GM12892 (cell line): ENCODE results near the gene PARP8.

ENCODE experiments used
- POLR2A ChIP-seq: IDR thresholded peaks from 2 replicates; pipeline ENCODE4 v1.6.1; 2011; ENCODE audit warnings: low read depth, low read length, control low read depth
- POLR2AphosphoS5 ChIP-seq: IDR thresholded peaks from 2 replicates; pipeline ENCODE4 v1.6.1; 2011; ENCODE audit warnings: low read depth, low read length, control low read depth

DNA sequence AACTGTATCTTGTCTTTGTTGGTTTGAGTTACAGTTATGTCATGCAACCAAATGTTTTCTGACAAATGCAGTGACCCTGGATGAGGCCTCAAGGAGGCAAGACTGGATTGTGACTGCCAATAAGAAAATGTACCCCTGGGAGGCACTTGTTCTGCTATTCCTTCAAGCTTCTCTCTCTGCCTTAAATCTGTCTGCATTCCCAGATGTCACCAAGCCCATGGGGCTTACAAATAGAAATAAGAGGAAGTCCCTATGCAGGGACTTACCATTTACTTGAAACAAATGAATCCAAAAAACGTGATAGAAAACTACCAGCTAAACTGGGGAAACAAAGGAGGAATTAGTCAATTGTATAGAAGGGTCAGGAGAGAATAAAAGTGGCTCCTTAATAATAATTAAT lies 8.2 kb upstream of the PARP8 start:
- TF ChIP-seq POLR2A (no peak), POLR2AphosphoS5 (no peak)
